ENCODE results near the gene TEPSIN.

- TF ChIP-seq CTCF (IDR thresholded peaks at IDR 0.05) (no peak), POLR2A (IDR thresholded peaks at IDR 0.05) (no peak)
These were observed 18.7 kb upstream of the TEPSIN start for GRCh38 chr17:81257533-81257932.
